Panc1 (cell line): ENCODE data around the gene CCDC152. TPM values are rescaled to one million over a fixed set of nuclear protein-coding genes. Genes with fewer than 3 reads are reported as not detected.

Source experiments
- ATAC-seq: fragments of 200-7000 bp; cut with Tn5 transposase; 2 replicates; pipeline ENCODE4 v1.9.1; 2020; ENCODE audit warnings: mild to moderate bottlenecking, moderate library complexity
- BruUV-seq: library from RNA; stranded (reverse); fragments of 400-500 nt; replicated peaks from 2 replicates; lab custom pipeline; 2021; lab: Mats Ljungman, UMichigan
- CTCF ChIA-PET: fragments of 300-600 bp; sonication (Branson Sonifier 250); formaldehyde crosslinking; loops from one replicate; lab custom pipeline; 2022; ENCODE audit warnings: antibody characterized with exemption; lab: Charles Lee
- POLR2A ChIA-PET: fragments of 300-600 bp; sonication (Branson Sonifier 250); formaldehyde crosslinking; loops from one replicate; lab custom pipeline; 2022; ENCODE audit warnings: antibody characterized with exemption; lab: Charles Lee
- DNase-seq: peaks from one replicate; pipeline ENCODE4 v3.0.0-alpha.2; 2010; ENCODE audit warnings: low read depth, low spot score
- H3K27ac ChIP-seq: 2 replicates; pipeline ENCODE4 v1.5.1; 2011; ENCODE audit warnings: mild to moderate bottlenecking, low read length, inconsistent platforms
- H3K27me3 ChIP-seq: fragments of 200-500 bp; sonication (Bioruptor generic); 2 replicates; pipeline ENCODE4 v1.6.0; 2014; ENCODE audit warnings: low read length, inconsistent platforms; ENCODE audit not compliant: control insufficient read depth, insufficient read depth
- H3K36me3 ChIP-seq: fragments of 200-500 bp; sonication (Bioruptor generic); 2 replicates; pipeline ENCODE4 v1.5.1; 2014; ENCODE audit warnings: inconsistent platforms, mild to moderate bottlenecking, low read length, moderate library complexity; ENCODE audit not compliant: control insufficient read depth, insufficient read depth
- H3K4me1 ChIP-seq: 2 replicates; pipeline ENCODE4 v1.5.1; 2011; ENCODE audit warnings: inconsistent platforms, mild to moderate bottlenecking, low read length, moderate library complexity; ENCODE audit not compliant: control insufficient read depth, insufficient read depth
- H3K4me3 ChIP-seq, 2 experiments: 2 replicates each; pipeline ENCODE4 v1.5.1; 2011 to 2012; ENCODE audit warnings: low read depth in 2 of 2, low read length in 2 of 2, mild to moderate bottlenecking in 2 of 2, inconsistent platforms in 1 of 2, moderate library complexity in 1 of 2
- H3K9me3 ChIP-seq: fragments of 200-500 bp; sonication (Bioruptor generic); 2 replicates; pipeline ENCODE4 v1.5.1; 2014; ENCODE audit warnings: low read depth, mild to moderate bottlenecking, inconsistent platforms, low read length, moderate library complexity; ENCODE audit not compliant: control insufficient read depth, insufficient read depth
- POLR2AphosphoS5 ChIP-seq: IDR thresholded peaks from 2 replicates; pipeline ENCODE4 v1.6.1; 2012; ENCODE audit warnings: mild to moderate bottlenecking, low read depth, low read length, moderate library complexity
- SIN3A ChIP-seq: IDR thresholded peaks from 2 replicates; pipeline ENCODE4 v1.6.1; 2012; ENCODE audit warnings: low read depth, mild to moderate bottlenecking, low read length, moderate library complexity, borderline replicate concordance; ENCODE audit not compliant: insufficient read depth
- TCF7L2 ChIP-seq: IDR thresholded peaks from 2 replicates; pipeline ENCODE4 v1.6.1; 2011; ENCODE audit warnings: mild to moderate bottlenecking, low read depth, low read length, inconsistent platforms
- in situ Hi-C: cut with HindIII; loops from 2 replicates; pipeline ENCODE4 v1.10.0; 2016; ENCODE audit warnings: low sequenced_read_pairs, low pct_unique_long_range_greater_than_20kb
- intact Hi-C: fragments of 100-400 bp; cut with micrococcal nuclease; formaldehyde crosslinking; loops from one replicate; pipeline ENCODE4 v1.10.0; 2022; ENCODE audit not compliant: unreplicated experiment
- total RNA-seq: library from RNA; stranded (reverse); gene quantifications from one replicate; pipeline ENCODE4 v1.2.1, GENCODE V29; 2021; ENCODE audit not compliant: unreplicated experiment
- TF ChIP-seq, protein P1 (sequence below), 2 experiments: IDR thresholded peaks; 2 replicates each; pipeline ENCODE4 v1.6.1; 2011 to 2012; ENCODE audit warnings: low read depth in 2 of 2, control low read depth in 1 of 2, low read length in 1 of 2, mild to moderate bottlenecking in 1 of 2, moderate library complexity in 1 of 2; ENCODE audit not compliant: insufficient read depth in 1 of 2
- TF ChIP-seq, protein P2 (sequence below): fragments of 450-650 bp; IDR thresholded peaks from 2 replicates; pipeline ENCODE4 v1.5.1; 2017; ENCODE audit warnings: mild to moderate bottlenecking

CCDC152 gene
- total RNA-seq, 1 experiment from 2014 or later = not detected

DNA sequence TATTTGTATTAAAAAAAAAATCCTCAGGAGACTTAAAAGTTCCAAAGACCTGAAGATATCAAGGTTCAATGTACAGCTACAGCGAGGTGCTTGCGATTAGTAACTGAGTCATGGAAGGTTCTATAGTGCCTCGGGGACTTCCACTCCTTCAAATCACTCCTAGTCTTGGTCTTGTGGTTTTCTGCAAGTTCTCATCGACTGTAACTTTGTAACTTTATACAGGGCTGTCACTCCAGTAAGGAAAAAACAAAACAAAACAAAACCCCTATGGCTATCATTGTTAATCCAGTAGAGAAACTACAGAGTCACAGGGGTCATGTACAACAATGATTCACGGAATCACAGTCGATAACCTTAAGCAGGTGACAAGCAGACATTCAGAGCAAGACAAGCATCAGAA is 94.9 kb downstream of the CCDC152 start:
- Histone ChIP-seq H3K4me3 (no peak overlapping the region), H3K27ac (no peak overlapping the region), H3K27me3 (no peaks in the 10 kb centered on the region), H3K36me3 (no peaks in the 10 kb centered on the region), H3K4me1 (no peaks in the 10 kb centered on the region), H3K9me3 (no peaks in the 10 kb centered on the region)
- DNase-seq = no peak
- CTCF ChIA-PET = no interaction called here
- no TSS peak for BruUV-seq
- no peak for ATAC-seq
- POLR2A ChIA-PET = no interaction called here
- in situ Hi-C loops (no loop called here), intact Hi-C loops (no loop called here)
- TF ChIP-seq POLR2AphosphoS5 = no peak
- TF ChIP-seq, protein P1, sequence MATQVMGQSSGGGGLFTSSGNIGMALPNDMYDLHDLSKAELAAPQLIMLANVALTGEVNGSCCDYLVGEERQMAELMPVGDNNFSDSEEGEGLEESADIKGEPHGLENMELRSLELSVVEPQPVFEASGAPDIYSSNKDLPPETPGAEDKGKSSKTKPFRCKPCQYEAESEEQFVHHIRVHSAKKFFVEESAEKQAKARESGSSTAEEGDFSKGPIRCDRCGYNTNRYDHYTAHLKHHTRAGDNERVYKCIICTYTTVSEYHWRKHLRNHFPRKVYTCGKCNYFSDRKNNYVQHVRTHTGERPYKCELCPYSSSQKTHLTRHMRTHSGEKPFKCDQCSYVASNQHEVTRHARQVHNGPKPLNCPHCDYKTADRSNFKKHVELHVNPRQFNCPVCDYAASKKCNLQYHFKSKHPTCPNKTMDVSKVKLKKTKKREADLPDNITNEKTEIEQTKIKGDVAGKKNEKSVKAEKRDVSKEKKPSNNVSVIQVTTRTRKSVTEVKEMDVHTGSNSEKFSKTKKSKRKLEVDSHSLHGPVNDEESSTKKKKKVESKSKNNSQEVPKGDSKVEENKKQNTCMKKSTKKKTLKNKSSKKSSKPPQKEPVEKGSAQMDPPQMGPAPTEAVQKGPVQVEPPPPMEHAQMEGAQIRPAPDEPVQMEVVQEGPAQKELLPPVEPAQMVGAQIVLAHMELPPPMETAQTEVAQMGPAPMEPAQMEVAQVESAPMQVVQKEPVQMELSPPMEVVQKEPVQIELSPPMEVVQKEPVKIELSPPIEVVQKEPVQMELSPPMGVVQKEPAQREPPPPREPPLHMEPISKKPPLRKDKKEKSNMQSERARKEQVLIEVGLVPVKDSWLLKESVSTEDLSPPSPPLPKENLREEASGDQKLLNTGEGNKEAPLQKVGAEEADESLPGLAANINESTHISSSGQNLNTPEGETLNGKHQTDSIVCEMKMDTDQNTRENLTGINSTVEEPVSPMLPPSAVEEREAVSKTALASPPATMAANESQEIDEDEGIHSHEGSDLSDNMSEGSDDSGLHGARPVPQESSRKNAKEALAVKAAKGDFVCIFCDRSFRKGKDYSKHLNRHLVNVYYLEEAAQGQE (IDR thresholded peaks at IDR 0.05; ENCODE audit: insufficient read depth in 1 of 2, low read depth in 2 of 2, low read length in 1 of 2) = no peak
- no peak for TF ChIP-seq TCF7L2
- TF ChIP-seq, protein P2, sequence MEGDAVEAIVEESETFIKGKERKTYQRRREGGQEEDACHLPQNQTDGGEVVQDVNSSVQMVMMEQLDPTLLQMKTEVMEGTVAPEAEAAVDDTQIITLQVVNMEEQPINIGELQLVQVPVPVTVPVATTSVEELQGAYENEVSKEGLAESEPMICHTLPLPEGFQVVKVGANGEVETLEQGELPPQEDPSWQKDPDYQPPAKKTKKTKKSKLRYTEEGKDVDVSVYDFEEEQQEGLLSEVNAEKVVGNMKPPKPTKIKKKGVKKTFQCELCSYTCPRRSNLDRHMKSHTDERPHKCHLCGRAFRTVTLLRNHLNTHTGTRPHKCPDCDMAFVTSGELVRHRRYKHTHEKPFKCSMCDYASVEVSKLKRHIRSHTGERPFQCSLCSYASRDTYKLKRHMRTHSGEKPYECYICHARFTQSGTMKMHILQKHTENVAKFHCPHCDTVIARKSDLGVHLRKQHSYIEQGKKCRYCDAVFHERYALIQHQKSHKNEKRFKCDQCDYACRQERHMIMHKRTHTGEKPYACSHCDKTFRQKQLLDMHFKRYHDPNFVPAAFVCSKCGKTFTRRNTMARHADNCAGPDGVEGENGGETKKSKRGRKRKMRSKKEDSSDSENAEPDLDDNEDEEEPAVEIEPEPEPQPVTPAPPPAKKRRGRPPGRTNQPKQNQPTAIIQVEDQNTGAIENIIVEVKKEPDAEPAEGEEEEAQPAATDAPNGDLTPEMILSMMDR = no peak
- no peak for TF ChIP-seq SIN3A

Other genes starting within 250 kb of the CCDC152 start
- 1.6 TPM for gene SELENOP, start 55.1 kb downstream of the CCDC152 start, total RNA-seq